PFSK-1 (cell line): Measurements from ENCODE around the gene MAPKBP1.

Source experiments
- FOXP2 ChIP-seq: optimal IDR thresholded peaks from 2 replicates; pipeline ENCODE3; 2011; ENCODE audit warnings: borderline replicate concordance, control low read depth, inconsistent platforms; ENCODE audit not compliant: insufficient read depth; ENCODE audit errors: extremely low read length, extremely low read depth
- POLR2AphosphoS5 ChIP-seq: IDR thresholded peaks from 2 replicates; pipeline ENCODE4 v1.6.1; 2012; ENCODE audit warnings: low read depth, mild to moderate bottlenecking, control low read depth, low read length, moderate library complexity
- SIN3A ChIP-seq: IDR thresholded peaks from 2 replicates; pipeline ENCODE4 v1.6.1; 2012; ENCODE audit warnings: mild to moderate bottlenecking, low read length, moderate library complexity, borderline replicate concordance; ENCODE audit not compliant: insufficient read depth
- TAF1 ChIP-seq: IDR thresholded peaks from 2 replicates; pipeline ENCODE4 v1.6.1; 2012; ENCODE audit warnings: low read length, control low read depth, borderline replicate concordance; ENCODE audit not compliant: insufficient read depth
- TF ChIP-seq, protein P1 (sequence below), 2 experiments: IDR thresholded peaks; 2 replicates each; pipeline versions ENCODE4 v1.6.1 to v1.8.0; 2011 to 2012; ENCODE audit warnings: low read depth in 2 of 2, low read length in 2 of 2, control low read depth in 1 of 2, inconsistent platforms in 1 of 2, mild to moderate bottlenecking in 1 of 2, moderate library complexity in 1 of 2; ENCODE audit not compliant: insufficient read depth in 1 of 2

Gene MAPKBP1

DNA sequence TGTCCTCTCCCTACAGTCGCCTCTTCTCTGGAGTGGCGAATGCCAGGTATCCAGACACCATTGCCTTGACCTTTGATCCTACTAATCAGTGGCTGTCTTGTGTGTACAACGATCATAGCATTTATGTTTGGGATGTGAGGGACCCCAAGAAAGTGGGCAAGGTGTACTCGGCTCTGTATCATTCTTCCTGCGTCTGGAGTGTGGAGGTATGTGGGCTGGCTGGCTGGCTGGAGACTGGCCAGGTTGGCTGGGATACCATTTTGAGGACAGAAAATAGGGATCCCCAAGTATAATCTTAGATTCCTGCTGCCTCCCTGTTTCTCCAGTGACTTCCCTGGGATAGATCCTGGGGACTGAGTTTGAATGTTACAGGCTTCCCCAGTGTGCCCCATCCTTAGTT lies 40.2 kb downstream of the MAPKBP1 start:
- TF ChIP-seq SIN3A (no peak), TAF1 (no peak), FOXP2 (no peak), POLR2AphosphoS5 (no peak)
- TF ChIP-seq, protein P1, sequence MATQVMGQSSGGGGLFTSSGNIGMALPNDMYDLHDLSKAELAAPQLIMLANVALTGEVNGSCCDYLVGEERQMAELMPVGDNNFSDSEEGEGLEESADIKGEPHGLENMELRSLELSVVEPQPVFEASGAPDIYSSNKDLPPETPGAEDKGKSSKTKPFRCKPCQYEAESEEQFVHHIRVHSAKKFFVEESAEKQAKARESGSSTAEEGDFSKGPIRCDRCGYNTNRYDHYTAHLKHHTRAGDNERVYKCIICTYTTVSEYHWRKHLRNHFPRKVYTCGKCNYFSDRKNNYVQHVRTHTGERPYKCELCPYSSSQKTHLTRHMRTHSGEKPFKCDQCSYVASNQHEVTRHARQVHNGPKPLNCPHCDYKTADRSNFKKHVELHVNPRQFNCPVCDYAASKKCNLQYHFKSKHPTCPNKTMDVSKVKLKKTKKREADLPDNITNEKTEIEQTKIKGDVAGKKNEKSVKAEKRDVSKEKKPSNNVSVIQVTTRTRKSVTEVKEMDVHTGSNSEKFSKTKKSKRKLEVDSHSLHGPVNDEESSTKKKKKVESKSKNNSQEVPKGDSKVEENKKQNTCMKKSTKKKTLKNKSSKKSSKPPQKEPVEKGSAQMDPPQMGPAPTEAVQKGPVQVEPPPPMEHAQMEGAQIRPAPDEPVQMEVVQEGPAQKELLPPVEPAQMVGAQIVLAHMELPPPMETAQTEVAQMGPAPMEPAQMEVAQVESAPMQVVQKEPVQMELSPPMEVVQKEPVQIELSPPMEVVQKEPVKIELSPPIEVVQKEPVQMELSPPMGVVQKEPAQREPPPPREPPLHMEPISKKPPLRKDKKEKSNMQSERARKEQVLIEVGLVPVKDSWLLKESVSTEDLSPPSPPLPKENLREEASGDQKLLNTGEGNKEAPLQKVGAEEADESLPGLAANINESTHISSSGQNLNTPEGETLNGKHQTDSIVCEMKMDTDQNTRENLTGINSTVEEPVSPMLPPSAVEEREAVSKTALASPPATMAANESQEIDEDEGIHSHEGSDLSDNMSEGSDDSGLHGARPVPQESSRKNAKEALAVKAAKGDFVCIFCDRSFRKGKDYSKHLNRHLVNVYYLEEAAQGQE (IDR thresholded peaks at IDR 0.05; ENCODE audit: insufficient read depth in 1 of 2, low read depth in 2 of 2, low read length in 2 of 2), result no peak

DNA sequence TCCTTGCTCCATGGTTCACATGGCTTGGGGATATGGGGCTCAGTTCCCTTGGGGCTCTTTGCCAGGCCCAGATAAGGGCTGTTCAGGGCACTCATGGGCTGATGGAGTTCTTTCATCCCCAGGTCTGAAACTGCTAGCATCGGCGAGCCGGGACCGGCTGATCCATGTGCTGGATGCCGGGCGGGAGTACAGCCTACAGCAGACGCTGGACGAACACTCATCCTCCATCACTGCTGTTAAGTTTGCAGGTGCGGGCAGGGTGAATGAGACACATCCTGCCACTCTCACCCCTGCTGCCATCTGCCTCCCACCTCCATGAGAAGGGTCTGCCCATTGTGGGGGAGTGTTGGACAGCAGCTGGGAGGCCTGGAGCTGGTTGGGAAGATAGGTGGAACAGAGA lies 42.5 kb downstream of the MAPKBP1 start:
- TF ChIP-seq POLR2AphosphoS5, result no peak
- no peak for TF ChIP-seq TAF1
- no peak for TF ChIP-seq SIN3A
- TF ChIP-seq, protein P1 (IDR thresholded peaks at IDR 0.05; ENCODE audit: insufficient read depth in 1 of 2, low read depth in 2 of 2, low read length in 2 of 2), result no peak
- no peak for TF ChIP-seq FOXP2

DNA sequence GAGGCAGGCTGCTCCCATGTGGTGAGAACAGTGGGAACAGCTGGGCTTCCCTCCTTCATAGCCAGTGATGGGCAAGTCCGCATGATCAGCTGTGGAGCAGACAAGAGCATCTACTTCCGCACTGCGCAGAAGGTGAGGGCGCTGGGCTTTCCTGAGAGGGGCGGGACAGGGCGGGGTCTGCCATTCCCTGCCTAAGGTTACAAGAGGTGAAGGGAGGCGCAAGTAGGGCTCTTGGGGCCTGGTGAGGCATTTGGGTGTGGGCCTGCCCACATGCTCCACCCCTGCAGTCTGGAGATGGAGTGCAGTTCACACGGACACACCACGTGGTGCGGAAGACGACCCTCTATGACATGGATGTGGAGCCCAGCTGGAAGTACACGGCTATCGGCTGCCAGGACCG lies 43.0 kb downstream of the MAPKBP1 start:
- TF ChIP-seq SIN3A, result no peak
- no peak for TF ChIP-seq POLR2AphosphoS5
- TF ChIP-seq, protein P1 (IDR thresholded peaks at IDR 0.05; ENCODE audit: insufficient read depth in 1 of 2, low read depth in 2 of 2, low read length in 2 of 2), result no peak
- TF ChIP-seq FOXP2, result no peak
- no peak for TF ChIP-seq TAF1

DNA sequence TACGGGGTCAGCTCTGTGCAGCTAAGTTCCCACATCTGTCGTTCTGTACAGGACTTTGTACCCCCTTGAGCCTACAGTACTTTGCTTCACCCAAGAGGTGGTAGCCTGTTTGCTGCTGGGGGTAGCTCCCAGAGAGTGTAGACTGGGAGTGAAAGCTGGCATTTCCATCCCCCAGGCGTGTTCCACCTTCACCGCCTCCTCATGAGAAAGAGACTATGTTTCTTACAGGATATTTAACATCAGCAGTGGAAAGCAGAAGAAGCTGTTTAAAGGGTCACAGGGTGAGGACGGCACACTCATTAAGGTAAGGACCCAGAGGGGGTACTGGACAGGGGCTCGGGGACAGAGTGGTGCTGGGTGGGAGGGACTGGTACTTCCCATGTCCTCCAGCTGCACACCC lies 43.5 kb downstream of the MAPKBP1 start:
- no peak for TF ChIP-seq TAF1
- no peak for TF ChIP-seq FOXP2
- no peak for TF ChIP-seq SIN3A
- TF ChIP-seq POLR2AphosphoS5, result no peak
- TF ChIP-seq, protein P1 (IDR thresholded peaks at IDR 0.05; ENCODE audit: insufficient read depth in 1 of 2, low read depth in 2 of 2, low read length in 2 of 2), result no peak

DNA sequence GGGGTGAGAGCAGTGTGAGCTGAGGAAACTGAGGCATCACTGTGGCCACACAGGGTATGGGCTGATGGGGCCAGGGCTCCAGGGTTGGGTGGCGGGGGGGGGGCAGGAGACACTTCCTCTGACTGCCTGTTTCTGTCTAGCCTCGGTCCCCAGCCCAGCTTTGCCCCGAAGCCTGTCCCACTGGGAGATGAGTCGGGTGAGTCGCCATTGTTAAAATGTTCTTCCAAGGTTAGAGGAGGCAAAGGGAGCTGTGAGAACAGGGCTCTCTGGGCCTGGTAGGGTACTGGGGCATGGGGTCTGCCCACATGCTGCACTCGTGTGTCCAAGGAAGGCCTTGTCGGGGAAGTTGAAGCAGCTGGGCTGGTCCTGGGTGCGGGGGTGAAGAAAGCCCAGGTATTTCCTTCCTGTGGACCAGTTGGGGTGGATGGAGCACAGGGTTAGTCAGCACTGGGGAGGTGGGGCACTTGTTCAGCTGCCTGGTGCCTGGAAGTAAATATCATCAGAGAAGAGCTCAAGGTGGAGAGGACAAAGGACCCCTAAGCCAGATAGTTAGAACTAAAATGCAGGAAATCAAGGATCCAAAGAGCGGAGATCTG lies 45.3 kb downstream of the MAPKBP1 start:
- TF ChIP-seq SIN3A (no peak), TAF1 (no peak), POLR2AphosphoS5 (no peak), FOXP2 (no peak)
- TF ChIP-seq, protein P1 (IDR thresholded peaks at IDR 0.05; ENCODE audit: insufficient read depth in 1 of 2, low read depth in 2 of 2, low read length in 2 of 2), result no peak
